Endothelial cell of umbilical vein (primary cell): ENCODE data around the gene DNAH6.

ENCODE experiments used
- CTCF ChIP-seq, 2 donors: IDR thresholded peaks; 1 replicate in 1 of 2; 2 replicates in 1 of 2; pipeline ENCODE4 v1.5.1; 2011; ENCODE audit warnings: low read length in 2 of 2, mild to moderate bottlenecking in 2 of 2, moderate library complexity in 2 of 2, control low read depth in 1 of 2, inconsistent platforms in 1 of 2, low read depth in 1 of 2; ENCODE audit not compliant: insufficient read depth in 1 of 2; ENCODE audit errors: extremely low read depth in 1 of 2
- EZH2 ChIP-seq: IDR thresholded peaks from 2 replicates; pipeline ENCODE4 v1.6.1; 2012; ENCODE audit warnings: borderline replicate concordance, low read depth, mild to moderate bottlenecking, moderate library complexity, low read length, inconsistent platforms; ENCODE audit not compliant: severe bottlenecking
- JUN ChIP-seq: IDR thresholded peaks from 2 replicates; pipeline ENCODE4 v1.6.1; 2011; ENCODE audit warnings: borderline replicate concordance, low read depth; ENCODE audit not compliant: insufficient read length, insufficient read depth
- MAX ChIP-seq: IDR thresholded peaks from 2 replicates; pipeline ENCODE4 v1.6.1; 2011; ENCODE audit not compliant: insufficient read depth, insufficient read length
- MYC ChIP-seq: IDR thresholded peaks from one replicate; pipeline ENCODE4 v1.6.1; 2011; ENCODE audit warnings: mild to moderate bottlenecking, low read depth, low read length
- POLR2A ChIP-seq: IDR thresholded peaks from 2 replicates; pipeline ENCODE4 v1.6.1; 2012; ENCODE audit warnings: low read depth, mild to moderate bottlenecking, control low read depth, low read length
- POLR2AphosphoS5 ChIP-seq: IDR thresholded peaks from 2 replicates; pipeline ENCODE4 v1.6.1; 2012; ENCODE audit warnings: low read depth, mild to moderate bottlenecking, control low read depth, low read length, moderate library complexity; ENCODE audit not compliant: insufficient read depth

GRCh38 chr2:84697895-84698294, 181.6 kb downstream of the DNAH6 start:
- no peak for TF ChIP-seq CTCF (IDR thresholded peaks at IDR 0.05; ENCODE audit: extremely low read depth in 1 of 2, insufficient read depth in 1 of 2, low read depth in 1 of 2, low read length in 2 of 2)
- TF ChIP-seq POLR2AphosphoS5, result no peak
- TF ChIP-seq EZH2, result no peak
- no peak for TF ChIP-seq POLR2A
- no peak for TF ChIP-seq MYC
- TF ChIP-seq MAX, result no peak
- TF ChIP-seq JUN, result no peak
